Skin of body (tissue), 2 donors: ENCODE results near the gene BRINP3. TPM values are rescaled to one million over a fixed set of nuclear protein-coding genes. Genes with fewer than 3 reads are reported as not detected.

Source experiments
- DNase-seq: peaks from one replicate; lab custom pipeline; 2025; lab: John Stamatoyannopoulos, UW
- total RNA-seq: library from RNA; depleted of rRNA; stranded (reverse); fragments of >200 nt; gene quantifications from one replicate; pipeline ENCODE4 v1.2.3, GENCODE V29; 2014

Gene BRINP3
- total RNA-seq, 1 donor from 2014 or later = 0.20 TPM

- DNase-seq = peak; percentile 7
These were observed 285.0 kb downstream of the BRINP3 start for GRCh38 chr1:190192627-190193026.

GRCh38 chr1:190183588-190183987 lies 294.1 kb downstream of the BRINP3 start:
- no peak for DNase-seq

GRCh38 chr1:190179817-190180216 lies 297.8 kb downstream of the BRINP3 start:
- DNase-seq = no peak

GRCh38 chr1:190178827-190179226 lies 298.8 kb downstream of the BRINP3 start:
- DNase-seq = no peak

- DNase-seq = no peak
These were observed 300.1 kb downstream of the BRINP3 start for GRCh38 chr1:190177555-190177954.

GRCh38 chr1:190176776-190177175 lies 300.9 kb downstream of the BRINP3 start:
- DNase-seq = no peak

- DNase-seq = no peak
These were observed 302.3 kb downstream of the BRINP3 start for GRCh38 chr1:190175320-190175719.

- DNase-seq = peak; percentile 32
These were observed 304.8 kb downstream of the BRINP3 start for GRCh38 chr1:190172651-190173430.

- DNase-seq = no peak
These were observed 307.3 kb downstream of the BRINP3 start for GRCh38 chr1:190170321-190170720.

- no peak for DNase-seq
These were observed 308.2 kb downstream of the BRINP3 start for GRCh38 chr1:190169311-190170067.

- no peak for DNase-seq
These were observed 308.8 kb downstream of the BRINP3 start for GRCh38 chr1:190168893-190169280.

- no peak for DNase-seq
These were observed 309.4 kb downstream of the BRINP3 start for GRCh38 chr1:190168116-190168892.

GRCh38 chr1:190159146-190159545 lies 318.5 kb downstream of the BRINP3 start:
- no peak for DNase-seq

- DNase-seq = no peak
These were observed 322.9 kb downstream of the BRINP3 start for GRCh38 chr1:190154744-190155143.

- DNase-seq = no peak
These were observed 330.0 kb downstream of the BRINP3 start for GRCh38 chr1:190147616-190148015.

GRCh38 chr1:190144650-190145049 lies 333.0 kb downstream of the BRINP3 start:
- DNase-seq = no peak

GRCh38 chr1:190140644-190141043 lies 337.0 kb downstream of the BRINP3 start:
- DNase-seq = no peak

GRCh38 chr1:190138702-190139101 lies 339.0 kb downstream of the BRINP3 start:
- no peak for DNase-seq

- no peak for DNase-seq
These were observed 339.4 kb downstream of the BRINP3 start for GRCh38 chr1:190138266-190138665.

GRCh38 chr1:190129366-190129765 lies 348.3 kb downstream of the BRINP3 start:
- no peak for DNase-seq

GRCh38 chr1:190126728-190127127 lies 350.9 kb downstream of the BRINP3 start:
- no peak for DNase-seq

GRCh38 chr1:190124068-190124467 lies 353.6 kb downstream of the BRINP3 start:
- DNase-seq = no peak
